Measurements from ENCODE around the gene BCL2L12. TPM values are rescaled to one million over a fixed set of nuclear protein-coding genes. Genes with fewer than 3 reads are reported as not detected.

Gene BCL2L12
- total RNA-seq, 1 donor from 2014 or later = 7.5 TPM

- Mint-ChIP-seq H3K4me1 (ENCODE audit: low read depth, unreplicated experiment) (peaks cover 12% of the 10 kb centered on the region), H3K9me3 (ENCODE audit: unreplicated experiment) (peaks cover 8% of the 10 kb centered on the region), H3K27me3 (ENCODE audit: unreplicated experiment) (peaks cover 5% of the 10 kb centered on the region), H3K36me3 (ENCODE audit: unreplicated experiment) (no peaks in the 10 kb centered on the region), H3K27ac (ENCODE audit: unreplicated experiment) (peak overlapping the region; percentile 55), H3K4me3 (ENCODE audit: unreplicated experiment) (no peak overlapping the region)
- no peak for DNase-seq
- TF ChIP-seq, protein P1, sequence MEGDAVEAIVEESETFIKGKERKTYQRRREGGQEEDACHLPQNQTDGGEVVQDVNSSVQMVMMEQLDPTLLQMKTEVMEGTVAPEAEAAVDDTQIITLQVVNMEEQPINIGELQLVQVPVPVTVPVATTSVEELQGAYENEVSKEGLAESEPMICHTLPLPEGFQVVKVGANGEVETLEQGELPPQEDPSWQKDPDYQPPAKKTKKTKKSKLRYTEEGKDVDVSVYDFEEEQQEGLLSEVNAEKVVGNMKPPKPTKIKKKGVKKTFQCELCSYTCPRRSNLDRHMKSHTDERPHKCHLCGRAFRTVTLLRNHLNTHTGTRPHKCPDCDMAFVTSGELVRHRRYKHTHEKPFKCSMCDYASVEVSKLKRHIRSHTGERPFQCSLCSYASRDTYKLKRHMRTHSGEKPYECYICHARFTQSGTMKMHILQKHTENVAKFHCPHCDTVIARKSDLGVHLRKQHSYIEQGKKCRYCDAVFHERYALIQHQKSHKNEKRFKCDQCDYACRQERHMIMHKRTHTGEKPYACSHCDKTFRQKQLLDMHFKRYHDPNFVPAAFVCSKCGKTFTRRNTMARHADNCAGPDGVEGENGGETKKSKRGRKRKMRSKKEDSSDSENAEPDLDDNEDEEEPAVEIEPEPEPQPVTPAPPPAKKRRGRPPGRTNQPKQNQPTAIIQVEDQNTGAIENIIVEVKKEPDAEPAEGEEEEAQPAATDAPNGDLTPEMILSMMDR (IDR thresholded peaks at IDR 0.05; ENCODE audit: partially characterized antibody, unreplicated experiment) = no peak
These were observed 9.2 kb upstream of the BCL2L12 start for GRCh38 chr19:49656456-49657109.

DNA sequence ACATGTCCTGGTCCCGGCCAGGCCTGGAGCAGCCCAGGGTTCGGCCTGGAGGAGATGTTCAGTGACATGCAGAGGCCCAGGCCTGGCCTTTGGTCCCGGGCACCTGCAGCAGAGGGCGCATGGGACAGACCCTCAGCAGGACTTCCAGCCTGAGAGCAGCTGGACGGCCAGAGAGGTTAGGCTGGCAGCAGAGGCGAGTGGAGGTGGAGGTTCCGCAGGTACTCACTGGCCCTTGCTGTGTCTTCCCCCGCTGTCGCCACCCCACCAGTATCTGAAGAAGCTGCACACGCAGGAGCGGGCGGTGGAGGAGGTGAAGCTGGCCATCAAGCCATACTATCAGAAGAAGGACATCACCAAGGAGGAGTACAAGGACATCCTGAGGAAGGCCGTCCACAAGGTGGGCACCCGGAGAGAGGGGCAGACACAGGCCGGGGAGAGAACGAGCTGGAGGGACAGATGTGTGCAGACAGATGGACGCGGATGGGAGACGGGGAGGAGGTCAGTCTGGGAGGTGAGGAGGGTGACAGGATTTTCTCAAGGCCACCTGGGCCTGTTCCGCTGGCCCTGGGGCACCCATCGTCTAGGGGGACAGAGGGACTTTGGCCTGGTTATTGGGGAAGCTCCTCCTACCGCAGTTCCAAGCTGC lies 8.1 kb upstream of the BCL2L12 start:
- peaks cover 5% of the 10 kb centered on the region for H3K27me3 Mint-ChIP-seq (ENCODE audit: unreplicated experiment)
- no peaks in the 10 kb centered on the region for H3K36me3 Mint-ChIP-seq (ENCODE audit: unreplicated experiment)
- peaks cover 12% of the 10 kb centered on the region for H3K4me1 Mint-ChIP-seq (ENCODE audit: low read depth, unreplicated experiment)
- no peak for DNase-seq
- peak overlapping the region; percentile 88 for H3K27ac Mint-ChIP-seq (ENCODE audit: unreplicated experiment)
- peak overlapping the region; percentile 46 for H3K4me3 Mint-ChIP-seq (ENCODE audit: unreplicated experiment)
- TF ChIP-seq, protein P1 (IDR thresholded peaks at IDR 0.05; ENCODE audit: partially characterized antibody, unreplicated experiment) = no peak
- peaks cover 8% of the 10 kb centered on the region for H3K9me3 Mint-ChIP-seq (ENCODE audit: unreplicated experiment)

- TF ChIP-seq, protein P1 (IDR thresholded peaks at IDR 0.05; ENCODE audit: partially characterized antibody, unreplicated experiment) = no peak
- no peak overlapping the region for H3K27ac Mint-ChIP-seq (ENCODE audit: unreplicated experiment)
- no peaks in the 10 kb centered on the region for H3K36me3 Mint-ChIP-seq (ENCODE audit: unreplicated experiment)
- peaks cover 6% of the 10 kb centered on the region for H3K9me3 Mint-ChIP-seq (ENCODE audit: unreplicated experiment)
- DNase-seq = no peak
- H3K4me1 Mint-ChIP-seq (ENCODE audit: low read depth, unreplicated experiment) = peaks cover 12% of the 10 kb centered on the region
- H3K27me3 Mint-ChIP-seq (ENCODE audit: unreplicated experiment) = peaks cover 5% of the 10 kb centered on the region
- no peak overlapping the region for H3K4me3 Mint-ChIP-seq (ENCODE audit: unreplicated experiment)
These were observed 7.6 kb upstream of the BCL2L12 start for GRCh38 chr19:49658139-49658517.

GRCh38 chr19:49658566-49659442 lies 6.9 kb upstream of the BCL2L12 start:
- Mint-ChIP-seq H3K9me3 (ENCODE audit: unreplicated experiment) (peaks cover 6% of the 10 kb centered on the region), H3K27ac (ENCODE audit: unreplicated experiment) (no peak overlapping the region), H3K4me3 (ENCODE audit: unreplicated experiment) (no peak overlapping the region), H3K27me3 (ENCODE audit: unreplicated experiment) (peaks cover 5% of the 10 kb centered on the region), H3K4me1 (ENCODE audit: low read depth, unreplicated experiment) (peaks cover 12% of the 10 kb centered on the region), H3K36me3 (ENCODE audit: unreplicated experiment) (no peaks in the 10 kb centered on the region)
- TF ChIP-seq, protein P1 (IDR thresholded peaks at IDR 0.05; ENCODE audit: partially characterized antibody, unreplicated experiment) = no peak
- no peak for DNase-seq

Measured in glutamatergic neuron (in vitro differentiated cells).